Parathyroid adenoma (tissue), 2 donors: ENCODE results near the gene DHX35.

Experiments
- H2AFZ ChIP-seq: fragments of 300-600 bp; sonication (generic); one replicate; pipeline ENCODE4 v1.7.0; 2017; ENCODE audit warnings: antibody characterized with exemption, mild to moderate bottlenecking
- H3K27ac ChIP-seq: fragments of 300-600 bp; sonication (generic); one replicate; pipeline ENCODE4 v1.7.0; 2017
- H3K27me3 ChIP-seq: fragments of 300-600 bp; sonication (generic); one replicate; pipeline ENCODE4 v1.7.0; 2017; ENCODE audit warnings: low read length; ENCODE audit not compliant: control insufficient read depth, insufficient read depth
- H3K36me3 ChIP-seq: fragments of 300-600 bp; sonication (generic); one replicate; pipeline ENCODE4 v1.7.0; 2017; ENCODE audit warnings: low read length; ENCODE audit not compliant: control insufficient read depth, insufficient read depth
- H3K4me1 ChIP-seq: fragments of 300-600 bp; sonication (generic); one replicate; pipeline ENCODE4 v1.7.0; 2017; ENCODE audit warnings: control low read depth
- H3K4me2 ChIP-seq: fragments of 300-600 bp; sonication (generic); one replicate; pipeline ENCODE4 v1.7.0; 2017; ENCODE audit warnings: low read length
- H3K4me3 ChIP-seq: fragments of 300-600 bp; sonication (generic); one replicate; pipeline ENCODE4 v1.7.0; 2017; ENCODE audit warnings: low read depth, low read length
- H3K79me2 ChIP-seq: fragments of 300-600 bp; sonication (generic); one replicate; pipeline ENCODE4 v1.7.0; 2017; ENCODE audit warnings: control low read depth
- H3K9ac ChIP-seq: fragments of 300-600 bp; sonication (generic); one replicate; pipeline ENCODE4 v1.7.0; 2017; ENCODE audit warnings: mild to moderate bottlenecking
- H3K9me3 ChIP-seq: fragments of 300-600 bp; sonication (generic); one replicate; pipeline ENCODE4 v1.7.0; 2017; ENCODE audit warnings: low read length; ENCODE audit not compliant: control insufficient read depth
- CTCF ChIP-seq: fragments of 300-600 bp; sonication (generic); IDR thresholded peaks from one replicate; pipeline ENCODE4 v1.7.0; 2017; ENCODE audit warnings: antibody characterized with exemption, mild to moderate bottlenecking
- donor health status: primary hyperparathyroidism.

Gene DHX35

GRCh38 chr20:39040116-39040515 is 78.0 kb downstream of the DHX35 start:
- no peaks in the 10 kb centered on the region for H3K27me3 ChIP-seq
- TF ChIP-seq CTCF: no peak
- no peak overlapping the region for H3K4me3 ChIP-seq
- no peak overlapping the region for H2AFZ ChIP-seq
- H3K4me1 ChIP-seq: peaks cover 6% of the 10 kb centered on the region
- H3K4me2 ChIP-seq: no peak overlapping the region
- no peaks in the 10 kb centered on the region for H3K36me3 ChIP-seq
- no peak overlapping the region for H3K27ac ChIP-seq
- H3K79me2 ChIP-seq: no peaks in the 10 kb centered on the region
- no peak overlapping the region for H3K9ac ChIP-seq
- H3K9me3 ChIP-seq: no peaks in the 10 kb centered on the region

- H3K79me2 ChIP-seq: no peaks in the 10 kb centered on the region
- H3K27ac ChIP-seq: no peak overlapping the region
- no peak overlapping the region for H3K9ac ChIP-seq
- no peak for TF ChIP-seq CTCF
- H3K4me2 ChIP-seq: no peak overlapping the region
- H3K4me3 ChIP-seq: no peak overlapping the region
- H3K4me1 ChIP-seq: peaks cover 6% of the 10 kb centered on the region
- H3K27me3 ChIP-seq: no peaks in the 10 kb centered on the region
- H3K9me3 ChIP-seq: no peaks in the 10 kb centered on the region
- H2AFZ ChIP-seq: no peak overlapping the region
- no peaks in the 10 kb centered on the region for H3K36me3 ChIP-seq
Observed at GRCh38 chr20:39041067-39041466, 78.9 kb downstream of the DHX35 start.

GRCh38 chr20:39042279-39043150 is 80.4 kb downstream of the DHX35 start:
- Histone ChIP-seq H3K4me3 (no peak overlapping the region), H3K27ac (no peak overlapping the region), H3K27me3 (no peaks in the 10 kb centered on the region), H3K36me3 (no peaks in the 10 kb centered on the region), H3K4me2 (no peak overlapping the region), H3K9me3 (no peaks in the 10 kb centered on the region), H3K9ac (no peak overlapping the region), H2AFZ (no peak overlapping the region), H3K79me2 (no peaks in the 10 kb centered on the region), H3K4me1 (peaks cover 6% of the 10 kb centered on the region)
- no peak for TF ChIP-seq CTCF

GRCh38 chr20:39044501-39044900 is 82.4 kb downstream of the DHX35 start:
- H2AFZ ChIP-seq: no peak overlapping the region
- H3K9me3 ChIP-seq: no peaks in the 10 kb centered on the region
- H3K79me2 ChIP-seq: no peaks in the 10 kb centered on the region
- H3K36me3 ChIP-seq: no peaks in the 10 kb centered on the region
- H3K27ac ChIP-seq: no peak overlapping the region
- TF ChIP-seq CTCF: no peak
- no peaks in the 10 kb centered on the region for H3K27me3 ChIP-seq
- no peak overlapping the region for H3K4me2 ChIP-seq
- no peak overlapping the region for H3K9ac ChIP-seq
- peaks cover 6% of the 10 kb centered on the region for H3K4me1 ChIP-seq
- no peak overlapping the region for H3K4me3 ChIP-seq

- no peak for TF ChIP-seq CTCF
- H3K27me3 ChIP-seq: no peaks in the 10 kb centered on the region
- no peaks in the 10 kb centered on the region for H3K79me2 ChIP-seq
- H3K4me2 ChIP-seq: no peak overlapping the region
- no peak overlapping the region for H3K27ac ChIP-seq
- no peaks in the 10 kb centered on the region for H3K9me3 ChIP-seq
- no peak overlapping the region for H2AFZ ChIP-seq
- peaks cover 10% of the 10 kb centered on the region for H3K4me1 ChIP-seq
- no peak overlapping the region for H3K4me3 ChIP-seq
- H3K9ac ChIP-seq: no peak overlapping the region
- no peaks in the 10 kb centered on the region for H3K36me3 ChIP-seq
Observed at GRCh38 chr20:39045676-39046075, 83.5 kb downstream of the DHX35 start.
